Measurements from ENCODE around the gene S100A12. TPM values are rescaled to one million over a fixed set of nuclear protein-coding genes. Genes with fewer than 3 reads are reported as not detected.
A peak's percentile ranks its signal among the peaks of the same experiment; 100 is the strongest.
"Not testable (repeated sequence)": the region's sequence is repeated elsewhere in the genome, so short reads cannot be mapped to it uniquely, and the experiment has no call there.

The S100A12 gene
- total RNA-seq, 6 experiments from 2014 or later = not detected

GRCh38 chr1:153352523-153352922 is 22.9 kb downstream of the S100A12 start:
- H3K4me3 Mint-ChIP-seq = no peak overlapping the region
- TF ChIP-seq CTCF (IDR thresholded peaks at IDR 0.05) = peak; percentile 97
- H3K9me3 Mint-ChIP-seq = no peaks in the 10 kb centered on the region
- H3K36me3 Mint-ChIP-seq (ENCODE audit: low read depth) = no peaks in the 10 kb centered on the region
- H3K27ac Mint-ChIP-seq = no peak overlapping the region
- no peaks in the 10 kb centered on the region for H3K4me1 Mint-ChIP-seq (ENCODE audit: low read depth)
- H3K27me3 Mint-ChIP-seq (ENCODE audit: insufficient read depth) = peaks cover 44% of the 10 kb centered on the region
- DNase-seq = peak; percentile 54

DNA sequence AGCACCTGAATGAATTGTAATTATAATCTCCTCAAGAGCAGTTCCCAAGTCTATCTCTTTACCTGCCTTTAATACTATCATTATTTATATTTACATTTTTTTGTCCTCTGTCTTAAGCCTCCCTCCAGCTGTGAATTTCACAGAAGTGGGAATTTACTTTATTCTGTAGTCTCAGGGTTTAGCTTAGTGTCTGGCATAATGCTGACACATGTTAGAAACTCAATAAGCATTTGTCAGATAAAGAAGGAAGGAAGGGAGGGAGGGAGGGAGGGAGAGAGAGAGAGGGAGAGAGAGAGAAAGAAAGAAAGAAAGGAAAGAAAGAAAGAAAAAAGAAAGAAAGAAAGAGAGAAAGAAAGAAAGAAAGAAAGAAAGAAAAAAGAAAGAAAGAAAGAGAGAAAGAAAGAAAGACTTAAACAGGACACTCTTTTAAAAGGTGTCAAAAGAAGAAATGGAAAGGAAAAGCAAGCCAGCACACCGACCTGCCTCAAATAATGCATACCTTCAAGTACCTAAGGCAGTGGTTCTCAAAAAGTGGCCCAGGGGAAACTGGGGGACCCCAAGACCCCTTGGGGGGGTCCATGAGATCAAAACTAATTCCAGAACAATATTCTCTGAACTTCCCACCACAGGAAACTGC is 25.0 kb downstream of the S100A12 start:
- Mint-ChIP-seq H3K9me3 (no peaks in the 10 kb centered on the region), H3K4me3 (no peak overlapping the region), H3K36me3 (ENCODE audit: low read depth) (no peaks in the 10 kb centered on the region), H3K27ac (no peak overlapping the region), H3K27me3 (ENCODE audit: insufficient read depth) (peaks cover 38% of the 10 kb centered on the region), H3K4me1 (ENCODE audit: low read depth) (no peaks in the 10 kb centered on the region)
- DNase-seq = no peak
- TF ChIP-seq CTCF (IDR thresholded peaks at IDR 0.05) = no peak

GRCh38 chr1:153349363-153350320 is 25.8 kb downstream of the S100A12 start:
- Mint-ChIP-seq H3K27ac (no peak overlapping the region), H3K4me1 (ENCODE audit: low read depth) (no peaks in the 10 kb centered on the region), H3K4me3 (no peak overlapping the region), H3K36me3 (ENCODE audit: low read depth) (no peaks in the 10 kb centered on the region), H3K9me3 (no peaks in the 10 kb centered on the region), H3K27me3 (ENCODE audit: insufficient read depth) (peaks cover 34% of the 10 kb centered on the region)
- no peak for DNase-seq
- no peak for TF ChIP-seq CTCF (IDR thresholded peaks at IDR 0.05)

GRCh38 chr1:153348511-153349362 is 26.7 kb downstream of the S100A12 start, which contains the start of gene PGLYRP4:
Gene PGLYRP4, minus strand, starts transcription at chr1:153348841. Its CDS starts 909 bp downstream, at chr1:153347932.
- H3K27ac Mint-ChIP-seq = no peak within 1 kb of the TSS
- no peaks in the 10 kb centered on the region for H3K36me3 Mint-ChIP-seq (ENCODE audit: low read depth)
- no peak within 1 kb of the TSS for H3K4me3 Mint-ChIP-seq
- no peaks in the 10 kb centered on the region for H3K4me1 Mint-ChIP-seq (ENCODE audit: low read depth)
- H3K27me3 Mint-ChIP-seq (ENCODE audit: insufficient read depth) = peaks cover 33% of the 10 kb centered on the region
- no peak for TF ChIP-seq CTCF (IDR thresholded peaks at IDR 0.05)
- no peak for DNase-seq
- H3K9me3 Mint-ChIP-seq = no peaks in the 10 kb centered on the region

- H3K4me3 Mint-ChIP-seq = no peak overlapping the region
- no peak for TF ChIP-seq CTCF (IDR thresholded peaks at IDR 0.05)
- no peaks in the 10 kb centered on the region for H3K9me3 Mint-ChIP-seq
- no peaks in the 10 kb centered on the region for H3K4me1 Mint-ChIP-seq (ENCODE audit: low read depth)
- DNase-seq = no peak
- H3K27ac Mint-ChIP-seq = no peak overlapping the region
- peaks cover 37% of the 10 kb centered on the region for H3K27me3 Mint-ChIP-seq (ENCODE audit: insufficient read depth)
- H3K36me3 Mint-ChIP-seq (ENCODE audit: low read depth) = no peaks in the 10 kb centered on the region
Observed at GRCh38 chr1:153347856-153348255, 27.6 kb downstream of the S100A12 start.

GRCh38 chr1:153347049-153347448 is 28.4 kb downstream of the S100A12 start:
- H3K27me3 Mint-ChIP-seq (ENCODE audit: insufficient read depth) = peaks cover 37% of the 10 kb centered on the region
- H3K4me3 Mint-ChIP-seq; H3K4me1 Mint-ChIP-seq (ENCODE audit: low read depth); H3K36me3 Mint-ChIP-seq (ENCODE audit: low read depth); DNase-seq; H3K9me3 Mint-ChIP-seq; H3K27ac Mint-ChIP-seq: not testable (repeated sequence)
